H1 (cell line): ENCODE data around the gene GGN. TPM values are rescaled to one million over a fixed set of nuclear protein-coding genes. Genes with fewer than 3 reads are reported as not detected.

Experiments used
- CTCF ChIA-PET: fragments of 300-600 bp; sonication (Branson Sonifier 250); formaldehyde crosslinking; loops from one replicate; lab custom pipeline; 2021; ENCODE audit not compliant: partially characterized antibody; lab: Charles Lee
- POLR2A ChIA-PET: fragments of 300-600 bp; sonication (Branson Sonifier 250); formaldehyde crosslinking; loops from one replicate; lab custom pipeline; 2021; ENCODE audit warnings: inconsistent platforms; ENCODE audit not compliant: partially characterized antibody; lab: Charles Lee
- DNase-seq, 2 experiments: peaks; one replicate each; pipeline versions ENCODE4 v3.0.0 to v3.0.0-alpha.2; 2010 to 2022; ENCODE audit warnings: low spot score in 2 of 2, low read depth in 1 of 2, mixed read lengths in 1 of 2
- FAIRE-seq: peaks from 2 replicates; lab custom pipeline; 2011; peaks lifted over from hg19 to GRCh38; lab: Jason Lieb, UNC
- H2AFZ ChIP-seq: 2 replicates; pipeline ENCODE4 v1.8.1; 2012; ENCODE audit warnings: low read length, inconsistent platforms
- H2AK5ac ChIP-seq: 2 replicates; pipeline ENCODE4 v1.6.1; 2013; ENCODE audit warnings: low read depth, low read length
- H2BK120ac ChIP-seq: replicated peaks from 2 replicates; pipeline ENCODE3; 2013; ENCODE audit warnings: low read depth, low read length, inconsistent platforms
- H2BK12ac ChIP-seq: 2 replicates; pipeline ENCODE4 v1.6.1; 2013; ENCODE audit warnings: low read depth, low read length
- H2BK15ac ChIP-seq: 2 replicates; pipeline ENCODE4 v1.6.1; 2013; ENCODE audit warnings: low read length
- H2BK20ac ChIP-seq: 2 replicates; pipeline ENCODE4 v1.6.1; 2013; ENCODE audit warnings: low read length
- H2BK5ac ChIP-seq: 2 replicates; pipeline ENCODE4 v1.6.1; 2013; ENCODE audit warnings: low read depth, low read length
- H3K14ac ChIP-seq: 2 replicates; pipeline ENCODE4 v1.6.1; 2013; ENCODE audit warnings: inconsistent platforms; ENCODE audit not compliant: insufficient read length
- H3K18ac ChIP-seq: 2 replicates; pipeline ENCODE4 v1.6.1; 2013; ENCODE audit warnings: low read length; ENCODE audit errors: extremely low read depth
- H3K23ac ChIP-seq: 2 replicates; pipeline ENCODE4 v1.6.1; 2013; ENCODE audit warnings: inconsistent platforms; ENCODE audit not compliant: insufficient read length
- H3K23me2 ChIP-seq: 2 replicates; pipeline ENCODE4 v1.6.1; 2013; ENCODE audit warnings: low read depth, low read length
- H3K27ac ChIP-seq: 2 replicates; pipeline ENCODE4 v1.6.1; 2011; ENCODE audit warnings: low read depth, low read length, inconsistent platforms
- H3K27me3 ChIP-seq, 4 experiments: replicated peaks in 1 of 4; 1 replicate in 1 of 4; 2 replicates in 3 of 4; pipeline versions ENCODE4 v1.6.1 to v1.8.1; 2011 to 2013; ENCODE audit warnings: low read length in 3 of 4, mild to moderate bottlenecking in 3 of 4, inconsistent platforms in 2 of 4, mixed read lengths in 2 of 4, moderate library complexity in 1 of 4; ENCODE audit not compliant: control insufficient read depth in 3 of 4, insufficient read depth in 3 of 4; ENCODE audit errors: extremely low read depth in 1 of 4
- H3K36me3 ChIP-seq, 4 experiments: 2 replicates each; pipeline versions ENCODE4 v1.6.1 to v1.8.1; 2011 to 2013; ENCODE audit warnings: mild to moderate bottlenecking in 4 of 4, low read length in 3 of 4, moderate library complexity in 2 of 4, control low read depth in 1 of 4, inconsistent platforms in 1 of 4; ENCODE audit not compliant: insufficient read depth in 4 of 4, control insufficient read depth in 2 of 4
- H3K4ac ChIP-seq: replicated peaks from 2 replicates; pipeline ENCODE3; 2013; ENCODE audit warnings: low read length, low read depth, mixed read lengths, inconsistent platforms; ENCODE audit not compliant: insufficient read length
- H3K4me1 ChIP-seq, 4 experiments: replicated peaks in 1 of 4; 1 replicate in 1 of 4; 2 replicates in 3 of 4; pipeline versions ENCODE4 v1.6.1 to v1.8.1; 2011 to 2013; ENCODE audit warnings: low read length in 3 of 4, inconsistent platforms in 2 of 4, mixed read lengths in 1 of 4; ENCODE audit not compliant: insufficient read depth in 4 of 4, control insufficient read depth in 3 of 4
- H3K4me2 ChIP-seq, 2 experiments: 2 replicates each; pipeline versions ENCODE4 v1.6.1 to v1.8.1; 2011 to 2013; ENCODE audit warnings: low read depth in 2 of 2, low read length in 2 of 2, control low read depth in 1 of 2, inconsistent platforms in 1 of 2, mild to moderate bottlenecking in 1 of 2; ENCODE audit not compliant: insufficient read depth in 1 of 2
- H3K4me3 ChIP-seq, 4 experiments: fragments of 200-600, 300-600 bp in 1 of 4; sonication (generic), shearing (Covaris generic), sonication (Bioruptor Twin) in 1 of 4; 2 replicates each; pipeline versions ENCODE4 v1.5.1 to v1.8.1; 2011 to 2016; ENCODE audit warnings: low read length in 4 of 4, low read depth in 3 of 4, control low read depth in 2 of 4, inconsistent platforms in 2 of 4, mild to moderate bottlenecking in 2 of 4, mixed read lengths in 1 of 4, moderate library complexity in 1 of 4; ENCODE audit not compliant: insufficient read depth in 2 of 4; ENCODE audit errors: extremely low read depth in 1 of 4
- H3K56ac ChIP-seq: replicated peaks from 2 replicates; pipeline ENCODE3; 2013; ENCODE audit warnings: low read depth, mild to moderate bottlenecking, mixed read lengths, low read length, inconsistent platforms; ENCODE audit not compliant: insufficient read length
- H3K79me1 ChIP-seq: 2 replicates; pipeline ENCODE4 v1.6.1; 2013; ENCODE audit warnings: low read depth, low read length, control low read depth
- H3K79me2 ChIP-seq, 2 experiments: 2 replicates each; pipeline versions ENCODE4 v1.6.1 to v1.8.1; 2012 to 2013; ENCODE audit warnings: low read length in 2 of 2, mild to moderate bottlenecking in 2 of 2, inconsistent platforms in 1 of 2; ENCODE audit not compliant: insufficient read depth in 2 of 2, control insufficient read depth in 1 of 2
- H3K9ac ChIP-seq, 4 experiments: replicated peaks in 1 of 4; 1 replicate in 1 of 4; 2 replicates in 3 of 4; pipeline versions ENCODE4 v1.6.1 to v1.8.1; 2011 to 2013; ENCODE audit warnings: low read depth in 3 of 4, low read length in 3 of 4, control low read depth in 2 of 4, mild to moderate bottlenecking in 2 of 4, moderate library complexity in 2 of 4, inconsistent platforms in 1 of 4; ENCODE audit errors: extremely low read depth in 1 of 4
- H3K9me3 ChIP-seq, 2 experiments: 2 replicates each; pipeline versions ENCODE4 v1.6.1 to v1.8.1; 2012 to 2013; ENCODE audit warnings: mild to moderate bottlenecking in 2 of 2, moderate library complexity in 2 of 2, control low read depth in 1 of 2, inconsistent platforms in 1 of 2, low read depth in 1 of 2, low read length in 1 of 2, mixed read lengths in 1 of 2; ENCODE audit not compliant: insufficient read depth in 2 of 2
- H4K20me1 ChIP-seq, 2 experiments: replicated peaks in 1 of 2; 2 replicates each; pipeline versions ENCODE3 to v1.8.1; 2011 to 2013; ENCODE audit warnings: inconsistent platforms in 2 of 2, low read length in 2 of 2, mild to moderate bottlenecking in 1 of 2; ENCODE audit not compliant: insufficient read depth in 2 of 2, control insufficient read depth in 1 of 2
- H4K5ac ChIP-seq: 2 replicates; pipeline ENCODE4 v1.6.1; 2013; ENCODE audit warnings: low read length, low read depth, mixed read lengths, inconsistent platforms; ENCODE audit not compliant: insufficient read length
- H4K8ac ChIP-seq: 2 replicates; pipeline ENCODE4 v1.8.0; 2013; ENCODE audit warnings: mild to moderate bottlenecking, moderate library complexity, low read length, inconsistent platforms; ENCODE audit not compliant: insufficient read depth; ENCODE audit errors: extremely low read depth
- H4K91ac ChIP-seq: replicated peaks from 2 replicates; pipeline ENCODE3; 2013; ENCODE audit warnings: low read length, mixed read lengths, inconsistent platforms; ENCODE audit not compliant: insufficient read length
- BACH1 ChIP-seq: IDR thresholded peaks from 2 replicates; pipeline ENCODE4 v1.6.1; 2012; ENCODE audit warnings: low read length, improper control_type of control experiment
- CREB1 ChIP-seq: IDR thresholded peaks from 2 replicates; pipeline ENCODE4 v1.6.1; 2012; ENCODE audit warnings: inconsistent platforms
- EGR1 ChIP-seq: IDR thresholded peaks from 2 replicates; pipeline ENCODE4 v1.6.1; 2011; ENCODE audit warnings: low read depth, low read length, borderline replicate concordance
- NRF1 ChIP-seq: IDR thresholded peaks from 2 replicates; pipeline ENCODE4 v1.6.1; 2011; ENCODE audit warnings: mild to moderate bottlenecking, low read depth, low read length, improper control_type of control experiment
- RBBP5 ChIP-seq: IDR thresholded peaks from 2 replicates; pipeline ENCODE4 v1.7.1; 2012; ENCODE audit warnings: low read depth, mild to moderate bottlenecking, inconsistent platforms, low read length, moderate library complexity, borderline replicate concordance
- SIN3A ChIP-seq, 2 experiments: IDR thresholded peaks in 1 of 2; conservative IDR thresholded peaks in 1 of 2; 2 replicates each; pipeline ENCODE4 v1.6.1; 2011 to 2012; ENCODE audit warnings: low read length in 2 of 2, improper control_type of control experiment in 1 of 2, low read depth in 1 of 2, mild to moderate bottlenecking in 1 of 2
- TAF1 ChIP-seq: IDR thresholded peaks from 2 replicates; pipeline ENCODE4 v1.6.1; 2011; ENCODE audit warnings: mild to moderate bottlenecking, low read depth, low read length
- TAF7 ChIP-seq: optimal IDR thresholded peaks from 2 replicates; pipeline ENCODE3; 2011; ENCODE audit warnings: low read depth, mild to moderate bottlenecking, inconsistent platforms, low read length, moderate library complexity, borderline replicate concordance
- YY1 ChIP-seq: IDR thresholded peaks from 2 replicates; pipeline ENCODE4 v1.6.1; 2011; ENCODE audit warnings: low read depth, mild to moderate bottlenecking, low read length
- WGBS, 2 experiments: shearing (Covaris generic) in 1 of 2; methylation state at CpG; one replicate each; pipeline versions ENCODE4 v1.1.6 to v1.1.7; 2013 to 2015; ENCODE audit warnings: low lambda C conversion rate in 2 of 2, mixed read lengths in 2 of 2, inconsistent platforms in 1 of 2, low coverage in 1 of 2, missing lambda C conversion rate in 1 of 2; ENCODE audit not compliant: insufficient replicate concordance in 2 of 2, insufficient coverage in 1 of 2, insufficient read length in 1 of 2; ENCODE audit errors: extremely low coverage in 1 of 2, missing lambda C conversion rate in 1 of 2; 5-methylcytosine and 5-hydroxymethylcytosine counted together
- polyA plus RNA-seq, 7 experiments: library from polyadenylated mRNA; depleted of rRNA in 3 of 7; stranded (reverse) in 5 of 7; unstranded in 2 of 7; fragments of >200 nt in 5 of 7; fragments of 200-250 nt in 2 of 7; gene quantifications; 1 replicate in 5 of 7; 2 replicates in 1 of 7; 4 replicates in 1 of 7; pipeline versions ENCODE4 v1.2.1 to v1.2.3, GENCODE V29; 2011 to 2013; ENCODE audit warnings: missing spikeins in 2 of 7, mixed read lengths in 2 of 7
- total RNA-seq: library from RNA; stranded (reverse); fragmentation: NEBNext Ultra II Directional; extraction: Animal tissue kit (Norgen Biotek cat#: 25700); gene quantifications from 2 replicates; pipeline ENCODE4 v1.2.1, GENCODE V29; 2021
- TF ChIP-seq, protein P1 (sequence below): IDR thresholded peaks from 2 replicates; pipeline ENCODE4 v1.6.1; 2011; ENCODE audit warnings: low read length, improper control_type of control experiment

Gene GGN
- total and polyA plus RNA-seq, 2 of the 8 experiments (the other 6 are each of a cell fraction or from before 2014, with no cell fraction given) = 0.47 to 1.2 TPM

DNA sequence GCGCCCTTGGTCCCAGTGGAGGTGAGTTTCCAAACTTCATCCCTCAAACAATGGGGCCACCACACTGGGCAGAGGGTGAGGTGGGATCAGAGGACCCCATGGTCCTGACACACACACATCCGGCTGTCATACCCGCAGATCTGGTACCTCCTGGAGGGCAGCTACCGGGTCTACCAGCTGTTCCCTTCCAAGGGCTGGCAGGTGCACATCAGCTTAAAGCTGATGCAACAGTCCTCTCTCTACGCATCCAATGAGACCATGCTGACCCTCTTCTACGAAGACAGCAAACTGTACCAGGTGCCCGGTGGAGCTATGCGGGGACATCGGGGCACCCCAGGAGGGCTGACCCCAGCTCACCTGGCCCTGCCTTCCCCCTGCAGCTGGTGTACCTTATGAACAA, 27.5 kb downstream of the GGN start:
- POLR2A ChIA-PET = interaction anchor here (0.9 to 2.8 kb wide), 4 partner anchors 8 to 14 kb away, joined by 3 to 9 read pairs (median 4); partner anchors contain the start of gene PSMD8
- H2BK12ac ChIP-seq = peak overlapping the region; percentile 27; the same call in 1 of the 2 replicates

More for the DNA sequence above, 27.5 kb downstream of the GGN start:
- no peak overlapping the region for H3K9ac ChIP-seq
- 95% methylated on average over 9 of the region's 9 CpGs; no CpG with 5 or more reads in 1 of the 2 experiments for WGBS, 2 experiments
- peak overlapping the region in 1 of 2 experiments; percentile 71; a peak in 1 of 4 replicates for H3K4me2 ChIP-seq
- no peak overlapping the region for H2BK120ac ChIP-seq
- no peak overlapping the region for H3K27ac ChIP-seq
- H2BK5ac ChIP-seq = no peak overlapping the region
- TF ChIP-seq YY1 (no peak), TAF1 (no peak), SIN3A (conservative IDR thresholded peaks at IDR 0.05 in 1 of 2, IDR thresholded peaks at IDR 0.05 in 1 of 2; ENCODE audit: low read depth in 1 of 2, low read length in 2 of 2) (no peak), RBBP5 (no peak), EGR1 (no peak), TAF7 (no peak), BACH1 (no peak), NRF1 (no peak), CREB1 (no peak)
- TF ChIP-seq, protein P1, sequence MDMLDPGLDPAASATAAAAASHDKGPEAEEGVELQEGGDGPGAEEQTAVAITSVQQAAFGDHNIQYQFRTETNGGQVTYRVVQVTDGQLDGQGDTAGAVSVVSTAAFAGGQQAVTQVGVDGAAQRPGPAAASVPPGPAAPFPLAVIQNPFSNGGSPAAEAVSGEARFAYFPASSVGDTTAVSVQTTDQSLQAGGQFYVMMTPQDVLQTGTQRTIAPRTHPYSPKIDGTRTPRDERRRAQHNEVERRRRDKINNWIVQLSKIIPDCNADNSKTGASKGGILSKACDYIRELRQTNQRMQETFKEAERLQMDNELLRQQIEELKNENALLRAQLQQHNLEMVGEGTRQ = no peak
- no peak overlapping the region for H4K5ac ChIP-seq
- DNase-seq = no peak
- H3K27me3 ChIP-seq = peaks cover 4 to 25% (median 19%) of the 10 kb centered on the region in 4 experiments
- H4K8ac ChIP-seq = peak overlapping the region; percentile 14; the same call in 1 of the 2 replicates
- no peak overlapping the region for H3K4ac ChIP-seq
- H3K56ac ChIP-seq = no peak overlapping the region
- no peak for FAIRE-seq
- no peaks in the 10 kb centered on the region for H3K79me2 ChIP-seq
- no peak overlapping the region for H3K14ac ChIP-seq
- H4K20me1 ChIP-seq = peaks cover 0 to 2% of the 10 kb centered on the region in 2 experiments
- H4K91ac ChIP-seq = no peak overlapping the region
- H2BK15ac ChIP-seq = 0 out of 2 replicates have a peak overlapping the region, but pooled peaks have one; percentile 46
- no peak overlapping the region for H3K4me3 ChIP-seq
- H2AFZ ChIP-seq = no peak overlapping the region
- CTCF ChIA-PET = interaction anchor here (0.7 to 2.8 kb wide), 6 partner anchors 9 to 116 kb away, joined by 3 to 14 read pairs (median 3); partner anchors contain the start of genes GGN and PSMD8
- peaks cover 8% of the 10 kb centered on the region; the same call in 1 of the 2 replicates for H3K23me2 ChIP-seq
- H3K79me1 ChIP-seq = no peaks in the 10 kb centered on the region
- no peaks in the 10 kb centered on the region for H3K36me3 ChIP-seq
- H3K23ac ChIP-seq = no peak overlapping the region
- H2AK5ac ChIP-seq = no peak overlapping the region
- no peak overlapping the region for H2BK20ac ChIP-seq
- peaks cover 0 to 5% (median 2%) of the 10 kb centered on the region in 4 experiments; a peak in 3 of 7 replicates for H3K4me1 ChIP-seq
- no peak overlapping the region; the same call in 1 of the 2 replicates for H3K18ac ChIP-seq
- H3K9me3 ChIP-seq = peaks cover 3 to 9% of the 10 kb centered on the region in 2 experiments; a peak in 2 of 4 replicates
